GM12878 (cell line): ENCODE measurements around the gene CHAD. TPM values are rescaled to one million over a fixed set of nuclear protein-coding genes. Genes with fewer than 3 reads are reported as not detected.

Experiments used
- ATAC-seq: fragments of 200-7000 bp; cut with Tn5 transposase; 3 replicates; pipeline ENCODE4 v1.9.1; 2020; ENCODE audit warnings: mild to moderate bottlenecking, moderate library complexity
- BruUV-seq: library from RNA; stranded (reverse); fragments of 400-500 nt; replicated peaks from 2 replicates; lab custom pipeline; 2021; lab: Mats Ljungman, UMichigan
- CTCF ChIA-PET: fragments of 300-600 bp; sonication (Branson Sonifier 250); formaldehyde crosslinking; extraction: SDS; loops from one replicate; lab custom pipeline; 2021; ENCODE audit warnings: inconsistent platforms; lab: Yijun Ruan, JAX
- POLR2A ChIA-PET: fragments of 350-600 bp; formaldehyde crosslinking; extraction: SDS; loops from one replicate; lab custom pipeline; 2021; ENCODE audit warnings: inconsistent platforms; lab: Charles Lee
- RAD21 ChIA-PET: fragments of 300-600 bp; sonication (Branson Sonifier 250); formaldehyde crosslinking; loops from one replicate; lab custom pipeline; 2023; ENCODE audit warnings: antibody characterized with exemption; ENCODE audit not compliant: unreplicated experiment; lab: Charles Lee
- SMC1A ChIA-PET: fragments of 300-600 bp; sonication (Branson Sonifier 250); formaldehyde crosslinking; loops from one replicate; lab custom pipeline; 2023; ENCODE audit not compliant: unreplicated experiment, uncharacterized antibody; lab: Charles Lee
- DNase-seq: peaks from one replicate; pipeline ENCODE4 v3.0.0-alpha.2; 2011; ENCODE audit warnings: low read depth, low spot score
- FAIRE-seq: peaks from 3 replicates; lab custom pipeline; 2011; peaks lifted over from hg19 to GRCh38; lab: Jason Lieb, UNC
- H2AFZ ChIP-seq: 2 replicates; pipeline ENCODE4 v1.6.0; 2011; ENCODE audit warnings: low read depth, low read length, control low read depth; ENCODE audit not compliant: control insufficient read depth
- H3K27ac ChIP-seq: 2 replicates; pipeline ENCODE4 v1.5.1; 2011; ENCODE audit warnings: control low read depth; ENCODE audit not compliant: control insufficient read depth, insufficient read depth
- H3K27me3 ChIP-seq, 2 experiments: replicated peaks in 1 of 2; 2 replicates each; pipeline versions ENCODE4 v1.6.0 to v1.6.1; 2011; ENCODE audit warnings: low read length in 1 of 2; ENCODE audit not compliant: control insufficient read depth in 2 of 2, insufficient read depth in 2 of 2
- H3K36me3 ChIP-seq, 2 experiments: 2 replicates each; pipeline ENCODE4 v1.5.1; 2011; ENCODE audit warnings: low read length in 1 of 2; ENCODE audit not compliant: control insufficient read depth in 2 of 2, insufficient read depth in 2 of 2
- H3K4me1 ChIP-seq: 2 replicates; pipeline ENCODE4 v1.6.1; 2011; ENCODE audit warnings: mild to moderate bottlenecking, low read length, moderate library complexity, mixed read lengths; ENCODE audit not compliant: control insufficient read depth, insufficient read depth
- H3K4me2 ChIP-seq: 2 replicates; pipeline ENCODE4 v1.6.0; 2011; ENCODE audit warnings: control low read depth; ENCODE audit not compliant: control insufficient read depth, insufficient read depth
- H3K4me3 ChIP-seq: fragments of 200-600 bp; sonication (generic); 2 replicates; pipeline ENCODE4 v1.5.1; 2016
- H3K79me2 ChIP-seq: 2 replicates; pipeline ENCODE4 v1.6.0; 2011; ENCODE audit warnings: low read length; ENCODE audit not compliant: control insufficient read depth, insufficient read depth
- H3K9ac ChIP-seq: 2 replicates; pipeline ENCODE4 v1.8.0; 2011; ENCODE audit warnings: low read length, control low read depth, mixed read lengths; ENCODE audit not compliant: control insufficient read depth, insufficient read depth
- H3K9me3 ChIP-seq: replicated peaks from 3 replicates; pipeline ENCODE4 v1.5.1; 2011; ENCODE audit warnings: mild to moderate bottlenecking, low read length; ENCODE audit not compliant: control insufficient read depth, insufficient read depth
- H4K20me1 ChIP-seq: 2 replicates; pipeline ENCODE4 v1.6.0; 2011; ENCODE audit not compliant: control insufficient read depth, insufficient read depth
- E2F4 ChIP-seq: IDR thresholded peaks from 2 replicates; pipeline ENCODE4 v1.6.1; 2012; ENCODE audit warnings: low read depth, low read length, improper control_type of control experiment
- EED ChIP-seq: sonication (generic); IDR thresholded peaks from 2 replicates; pipeline ENCODE4 v1.6.1; 2016; ENCODE audit warnings: antibody characterized with exemption, low read depth
- ESRRA ChIP-seq: IDR thresholded peaks from 2 replicates; pipeline ENCODE4 v1.6.1; 2012; ENCODE audit warnings: mild to moderate bottlenecking, low read length, improper control_type of control experiment
- FOS ChIP-seq: IDR thresholded peaks from 3 replicates; pipeline ENCODE4 v1.6.1; 2011; ENCODE audit warnings: borderline replicate concordance; ENCODE audit not compliant: insufficient read length; ENCODE audit errors: extremely low read depth
- PAX8 ChIP-seq: fragments of 450-650 bp; IDR thresholded peaks from 2 replicates; pipeline ENCODE4 v1.6.1; 2017; ENCODE audit warnings: mild to moderate bottlenecking, moderate library complexity
- RUNX3 ChIP-seq: IDR thresholded peaks from 2 replicates; pipeline ENCODE4 v1.6.1; 2012; ENCODE audit warnings: low read length, inconsistent platforms
- SIX5 ChIP-seq: IDR thresholded peaks from 2 replicates; pipeline ENCODE4 v1.6.1; 2011; ENCODE audit warnings: mild to moderate bottlenecking, low read depth, low read length, moderate library complexity; ENCODE audit not compliant: severe bottlenecking
- SKIL ChIP-seq: fragments of 450-650 bp; IDR thresholded peaks from 2 replicates; pipeline ENCODE4 v1.6.1; 2017; ENCODE audit warnings: mild to moderate bottlenecking, low read depth, inconsistent platforms; ENCODE audit not compliant: poor library complexity, severe bottlenecking
- STAT1 ChIP-seq: fragments of 450-650 bp; conservative IDR thresholded peaks from 2 replicates; pipeline ENCODE4 v1.6.1; 2014; ENCODE audit warnings: antibody characterized with exemption, mild to moderate bottlenecking
- SUPT20H ChIP-seq: IDR thresholded peaks from 2 replicates; pipeline ENCODE4 v1.6.1; 2011; ENCODE audit warnings: low read depth, mild to moderate bottlenecking, low read length, moderate library complexity, borderline replicate concordance; ENCODE audit not compliant: control insufficient read depth
- USF2 ChIP-seq: IDR thresholded peaks from 2 replicates; pipeline ENCODE4 v1.6.1; 2011; ENCODE audit warnings: low read depth, low read length, improper control_type of control experiment, borderline replicate concordance
- YY1 ChIP-seq: IDR thresholded peaks from 2 replicates; pipeline ENCODE4 v1.6.1; 2011; ENCODE audit warnings: low read depth, mild to moderate bottlenecking, low read length
- ZNF207 ChIP-seq: fragments of 450-650 bp; IDR thresholded peaks from 2 replicates; pipeline ENCODE4 v1.6.1; 2014; ENCODE audit warnings: antibody characterized with exemption, mild to moderate bottlenecking, borderline replicate concordance
- ZZZ3 ChIP-seq: IDR thresholded peaks from 2 replicates; pipeline ENCODE4 v1.6.1; 2011; ENCODE audit warnings: low read depth; ENCODE audit not compliant: control insufficient read depth, insufficient read length
- WGBS: methylation state at CpG from one replicate; pipeline ENCODE4 v1.1.6; 2016; ENCODE audit warnings: low lambda C conversion rate; ENCODE audit not compliant: insufficient replicate concordance, insufficient coverage; ENCODE audit errors: missing lambda C conversion rate; 5-methylcytosine and 5-hydroxymethylcytosine counted together
- in situ Hi-C: fragments of 300-500 bp; cut with MboI; formaldehyde crosslinking; loops from 9 replicates; pipeline ENCODE4 v1.14.3; 2018; ENCODE audit warnings: mixed read lengths
- intact Hi-C: fragments of 100-400 bp; cut with micrococcal nuclease; formaldehyde crosslinking; loops from one replicate; pipeline ENCODE4 v1.14.2; 2022; ENCODE audit not compliant: unreplicated experiment
- polyA plus RNA-seq, 11 experiments: library from polyadenylated mRNA; depleted of rRNA in 4 of 11; unstranded in 6 of 11; stranded (reverse) in 5 of 11; fragments of >200 nt; fragmentation: Nextera tagmentation in 4 of 11; fragmentation: Illumina TruSeq in 1 of 11; extraction: Ambion mirVana in 4 of 11; extraction: Trizol in 1 of 11; gene quantifications; 1 replicate in 1 of 11; 2 replicates in 10 of 11; pipeline versions ENCODE4 v1.2.1 to v1.2.3, GENCODE V29; 2011 to 2016; ENCODE audit warnings: inconsistent platforms in 2 of 11, missing spikeins in 2 of 11, low read depth in 1 of 11
- total RNA-seq, 4 experiments: library from RNA; depleted of rRNA in 3 of 4; stranded (reverse); fragments of >200 nt in 3 of 4; fragmentation: Illumina TruSeq in 1 of 4; extraction: Trizol in 1 of 4; gene quantifications; 2 replicates each; pipeline versions ENCODE4 v1.2.1 to v1.2.3, GENCODE V29; 2013 to 2021

The CHAD gene
- total and polyA plus RNA-seq, 10 of the 15 experiments (the other 5 are each of a cell fraction or from before 2014, with no cell fraction given): 0.06 TPM; not detected in 9

GRCh38 chr17:50469671-50470305 lies 1.1 kb upstream of the CHAD start:
- Histone ChIP-seq H3K27me3 (peaks cover 0 to 3% of the 10 kb centered on the region in 2 experiments; a peak in 2 of 4 replicates), H3K79me2 (no peaks in the 10 kb centered on the region), H3K9ac (no peak overlapping the region), H4K20me1 (no peaks in the 10 kb centered on the region), H3K4me3 (no peak overlapping the region), H3K36me3 (no peaks in the 10 kb centered on the region), H3K9me3 (no peaks in the 10 kb centered on the region), H3K4me1 (no peaks in the 10 kb centered on the region), H2AFZ (no peak overlapping the region), H3K4me2 (no peak overlapping the region), H3K27ac (no peak overlapping the region)
- in situ Hi-C loops (no loop called here), intact Hi-C loops (no loop called here)
- SMC1A ChIA-PET: no interaction called here
- 61% methylated on average over 16 of the region's 19 CpGs for WGBS
- no peak for DNase-seq
- RAD21 ChIA-PET: no interaction called here
- no peak for ATAC-seq
- no peak for FAIRE-seq
- no TSS peak for BruUV-seq
- CTCF ChIA-PET: interaction anchor here (2.0 kb wide), 1 partner anchor 107 kb away, joined by 5 read pairs; no protein-coding TSS in a partner anchor
- no peak for TF ChIP-seq YY1
- no peak for TF ChIP-seq RUNX3
- POLR2A ChIA-PET: no interaction called here

GRCh38 chr17:50469208-50469605 lies 527 bp upstream of the CHAD start:
- ChIA-PET POLR2A (no interaction called here), SMC1A (no interaction called here), RAD21 (no interaction called here), CTCF (no interaction called here)
- Histone ChIP-seq H4K20me1 (no peaks in the 10 kb centered on the region), H3K27ac (no peak overlapping the region), H3K9ac (no peak overlapping the region), H3K79me2 (no peaks in the 10 kb centered on the region), H3K36me3 (no peaks in the 10 kb centered on the region), H3K4me3 (no peak overlapping the region), H3K4me2 (no peak overlapping the region), H3K9me3 (no peaks in the 10 kb centered on the region), H3K27me3 (peaks cover 0 to 3% of the 10 kb centered on the region in 2 experiments; a peak in 2 of 4 replicates), H3K4me1 (no peaks in the 10 kb centered on the region), H2AFZ (no peak overlapping the region)
- DNase-seq (no peak), FAIRE-seq (no peak), ATAC-seq (no peak)
- intact Hi-C loops (no loop called here), in situ Hi-C loops (no loop called here)
- 20% methylated on average over 17 of the region's 37 CpGs for WGBS
- BruUV-seq: no TSS peak
- TF ChIP-seq SKIL (no peak), PAX8 (no peak), E2F4 (no peak), SIX5 (no peak), USF2 (no peak), STAT1 (no peak), ZZZ3 (no peak), ESRRA (no peak), ZNF207 (no peak), SUPT20H (no peak), FOS (no peak), EED (no peak)
